ENCODE results near the gene TIMM50.
"Not testable (repeated sequence)": the region's sequence is repeated elsewhere in the genome, so short reads cannot be mapped to it uniquely, and the experiment has no call there.

TIMM50 gene

GRCh38 chr19:39480337-39481228 lies at the start of gene TIMM50:
Gene TIMM50 (plus strand): TSS chr19:39480838. CDS start chr19:39480854, 16 bp downstream.
- in situ Hi-C loops (cut with HindIII; ENCODE audit: low sequenced_read_pairs), result no loop called here

DNA sequence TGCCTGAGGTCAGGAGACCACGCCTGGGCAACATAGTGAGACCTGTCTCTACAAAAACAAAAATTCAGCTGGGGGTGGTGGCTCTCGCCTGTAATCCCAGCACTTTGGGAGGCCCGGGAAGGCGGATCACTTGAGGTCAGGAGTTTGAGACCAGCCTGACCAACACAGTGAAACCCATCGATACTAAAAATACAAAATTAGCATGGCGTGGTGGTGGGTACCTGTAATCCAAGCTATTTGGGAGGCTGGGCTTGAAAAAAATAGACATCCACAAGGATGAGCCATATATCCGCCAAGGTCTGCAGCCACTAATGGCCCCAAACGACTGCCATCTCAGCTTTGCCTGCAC lies 48.0 kb upstream of the TIMM50 start:
- in situ Hi-C loops (cut with HindIII; ENCODE audit: low sequenced_read_pairs), result no loop called here

DNA sequence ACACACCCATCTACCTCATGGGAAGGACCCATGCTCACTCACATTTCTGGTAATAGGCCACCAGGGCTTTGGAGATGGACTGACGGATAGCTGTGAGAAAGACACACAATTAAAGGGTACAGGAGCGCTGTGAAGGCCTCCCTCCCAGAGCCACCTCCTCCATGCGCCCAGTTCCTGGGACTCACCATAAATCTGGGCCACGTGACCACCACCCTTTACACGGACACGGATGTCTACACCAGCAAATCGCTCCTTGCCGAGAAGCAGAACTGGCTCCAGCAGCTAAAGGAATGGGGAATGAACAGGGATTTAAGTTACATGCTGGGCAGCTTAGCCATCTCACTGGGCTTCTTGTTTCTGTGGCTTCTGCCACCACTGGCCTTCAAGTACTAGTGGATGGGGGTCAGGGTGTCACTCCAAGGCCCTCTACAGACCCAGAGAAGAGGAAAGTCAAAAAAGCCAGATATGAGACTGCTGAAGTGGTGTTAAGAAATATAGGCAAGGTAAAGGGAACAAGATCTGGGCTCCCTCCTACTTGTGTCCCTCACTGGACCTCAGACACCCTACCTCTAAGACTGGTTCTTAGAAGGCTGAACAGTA lies 47.1 kb upstream of the TIMM50 start:
- in situ Hi-C loops (cut with HindIII; ENCODE audit: low sequenced_read_pairs), result no loop called here

- in situ Hi-C loops (cut with HindIII; ENCODE audit: low sequenced_read_pairs), result no loop called here
These were observed 46.2 kb upstream of the TIMM50 start for GRCh38 chr19:39434123-39435076.

DNA sequence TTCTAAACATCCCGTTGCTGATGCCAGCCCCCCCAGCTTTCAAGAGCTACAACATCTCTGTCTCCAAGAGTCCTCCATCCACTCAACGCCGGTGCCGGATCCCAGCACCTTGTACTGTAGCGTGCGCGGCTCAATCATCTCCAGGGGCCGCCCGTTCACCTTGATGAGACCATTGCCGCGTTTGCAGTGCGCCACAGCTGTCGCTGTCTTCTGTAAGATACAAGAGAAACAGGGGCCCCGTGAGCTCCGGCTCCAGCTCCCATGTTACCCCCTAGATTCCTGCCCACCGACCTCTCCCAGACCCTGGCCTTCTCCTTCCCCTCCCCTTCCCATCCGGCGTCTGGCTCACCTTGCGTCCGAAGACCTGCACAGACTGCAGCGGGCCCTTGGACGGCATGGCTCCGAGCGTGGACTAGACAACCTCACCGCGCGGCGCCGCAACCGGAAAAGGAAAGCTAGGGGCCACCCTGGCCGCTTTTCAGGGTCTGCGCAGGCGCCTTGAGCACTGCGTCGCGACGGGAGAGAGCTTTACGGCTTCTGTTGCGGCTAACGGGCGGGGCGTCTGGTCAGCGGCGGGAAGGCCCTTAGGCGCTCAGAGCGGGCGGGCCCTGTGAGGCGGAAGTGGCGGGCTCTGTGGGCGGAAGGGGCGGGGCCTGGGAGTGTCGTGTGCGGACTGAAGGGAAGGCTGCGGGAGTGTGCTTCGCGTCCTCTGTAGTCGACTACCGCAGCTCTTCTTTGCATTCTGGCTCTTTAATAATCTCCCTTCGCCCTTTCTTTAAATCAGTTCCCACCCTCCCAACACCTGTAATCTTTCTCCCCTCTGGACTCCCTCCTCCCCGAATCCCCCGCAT lies 44.9 kb upstream of the TIMM50 start, which contains the start of gene RPS16:
Gene RPS16 (minus strand): TSS at position 451 of the 851 bp plus-strand sequence. CDS start 54 bp downstream, at position 397.
- in situ Hi-C loops (cut with HindIII; ENCODE audit: low sequenced_read_pairs), result no loop called here

GRCh38 chr19:39436350-39436716 lies 44.3 kb upstream of the TIMM50 start:
- in situ Hi-C loops (cut with HindIII; ENCODE audit: low sequenced_read_pairs), result no loop called here

DNA sequence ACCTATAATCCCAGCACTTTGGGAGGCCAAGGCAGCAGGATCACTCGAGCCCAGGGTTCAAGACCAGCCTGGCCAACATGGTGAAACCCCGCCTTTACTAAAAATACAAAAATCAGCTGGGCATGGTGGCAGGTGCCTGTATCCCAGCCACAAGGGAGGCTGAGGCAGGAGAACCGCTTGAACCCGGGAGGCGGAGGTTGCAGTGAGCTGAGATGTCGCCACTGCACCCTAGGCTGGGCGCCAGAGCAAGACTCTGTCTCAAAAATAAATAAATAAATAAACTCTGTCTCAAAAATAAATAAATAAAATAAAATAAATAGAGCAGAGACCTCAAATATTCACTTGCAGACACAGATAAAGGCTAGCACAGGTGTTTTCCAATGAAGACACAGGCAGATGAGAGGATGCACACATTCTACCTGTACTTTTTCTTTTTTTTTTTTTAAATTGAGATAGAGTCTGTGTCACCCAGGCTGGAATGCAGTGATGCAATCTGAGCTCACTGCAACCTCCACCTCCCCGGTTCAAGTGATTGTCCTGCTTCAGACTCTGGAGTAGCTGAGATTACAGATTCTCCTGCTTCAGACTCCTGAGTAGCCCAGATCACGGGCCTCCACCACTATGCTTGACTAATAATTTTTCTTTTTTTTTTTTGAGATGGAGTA lies 42.2 kb upstream of the TIMM50 start:
- in situ Hi-C loops (cut with HindIII; ENCODE audit: low sequenced_read_pairs), result no loop called here

- in situ Hi-C loops (cut with HindIII; ENCODE audit: low sequenced_read_pairs), result no loop called here
These were observed 35.9 kb upstream of the TIMM50 start for GRCh38 chr19:39444598-39445195.

DNA sequence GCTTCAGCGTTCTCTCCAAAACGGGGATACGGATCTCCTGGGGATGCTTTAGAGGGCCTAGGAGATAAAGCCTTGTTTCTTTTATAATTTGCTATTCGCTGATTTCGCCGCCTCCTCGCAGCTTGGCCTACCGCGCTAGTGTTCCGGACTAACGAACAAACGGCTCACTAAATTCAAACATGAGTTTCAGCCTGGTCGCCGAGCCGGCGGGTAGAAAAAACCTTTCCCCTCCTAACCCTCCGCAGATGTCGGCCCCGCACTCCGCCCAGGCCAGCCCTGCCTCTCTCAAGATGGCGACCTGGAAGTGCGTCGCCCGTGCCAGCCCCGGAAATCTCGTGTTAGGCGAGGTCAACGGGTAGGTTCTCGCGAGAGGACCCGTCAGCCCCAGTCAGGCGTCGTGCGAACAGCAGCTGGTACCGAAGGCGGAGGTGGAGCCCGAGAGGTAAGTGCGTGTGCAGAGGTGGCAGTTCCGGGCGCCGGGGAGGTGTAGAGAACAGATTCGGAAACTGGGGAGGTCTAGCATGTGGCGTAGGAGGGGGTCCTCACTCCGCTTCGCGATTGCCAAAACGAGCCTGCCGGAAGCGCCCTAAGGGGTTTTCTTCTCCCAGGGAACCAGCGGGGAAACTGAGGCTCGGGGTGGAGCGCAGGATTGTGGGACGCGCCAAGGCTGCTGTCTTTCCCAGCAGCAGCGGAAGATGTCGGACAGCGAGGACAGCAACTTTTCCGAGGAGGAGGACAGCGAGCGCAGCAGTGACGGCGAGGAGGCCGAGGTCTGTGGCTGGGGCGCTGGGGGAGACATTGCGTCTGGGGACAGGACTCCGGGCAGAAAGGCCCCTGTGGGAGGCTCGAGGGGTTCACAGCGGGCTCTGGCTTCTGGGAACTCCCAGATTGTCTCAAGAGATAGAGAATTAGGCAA lies 35.2 kb upstream of the TIMM50 start, which contains the start of gene SUPT5H:
Gene SUPT5H (plus strand): TSS at position 387 of the 916 bp plus-strand sequence. CDS start 309 bp downstream, at position 696.
- in situ Hi-C loops (cut with HindIII; ENCODE audit: low sequenced_read_pairs), result no loop called here

- in situ Hi-C loops (cut with HindIII; ENCODE audit: low sequenced_read_pairs), result no loop called here
These were observed 34.1 kb upstream of the TIMM50 start for GRCh38 chr19:39446365-39447084.

GRCh38 chr19:39448271-39448670 lies 32.4 kb upstream of the TIMM50 start:
- in situ Hi-C loops (cut with HindIII; ENCODE audit: low sequenced_read_pairs), result no loop called here

DNA sequence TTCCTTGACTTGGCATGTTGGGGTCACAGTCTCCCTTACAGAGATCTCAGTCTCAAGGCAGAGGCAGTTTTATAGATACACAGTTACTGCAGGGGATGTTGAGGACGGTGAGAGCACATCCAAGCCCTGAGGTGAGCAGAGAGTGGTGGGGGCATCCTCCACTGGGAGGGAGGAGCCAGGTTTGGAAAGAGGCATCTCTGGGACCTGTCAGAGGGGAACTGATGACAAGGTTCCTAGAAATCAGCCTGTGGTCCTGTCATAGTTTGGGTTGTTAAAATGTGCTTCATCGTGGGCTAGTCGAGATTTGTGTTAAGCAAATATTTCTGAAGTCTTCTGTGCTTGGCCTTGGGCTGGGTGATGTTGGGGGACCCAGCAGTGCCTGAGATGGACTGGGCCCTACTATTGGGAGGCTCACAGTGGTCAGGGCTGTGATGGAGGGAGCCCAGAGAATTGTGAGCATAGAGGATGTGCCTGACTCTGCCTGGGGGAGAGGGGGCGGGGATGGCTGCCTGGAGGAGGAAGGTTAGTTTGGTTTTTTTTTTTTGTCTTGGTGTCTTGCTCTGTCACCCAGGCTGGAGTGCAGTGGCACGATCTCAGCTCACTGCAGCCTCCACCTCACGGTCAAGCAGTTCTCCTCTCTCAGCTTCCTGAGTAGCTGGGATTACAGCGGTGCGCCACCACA lies 31.4 kb upstream of the TIMM50 start:
- in situ Hi-C loops (cut with HindIII; ENCODE audit: low sequenced_read_pairs), result no loop called here

- in situ Hi-C loops (cut with HindIII; ENCODE audit: low sequenced_read_pairs), result not testable (repeated sequence)
These were observed 29.4 kb upstream of the TIMM50 start for GRCh38 chr19:39451257-39451656.

GRCh38 chr19:39463403-39463802 lies 17.2 kb upstream of the TIMM50 start:
- in situ Hi-C loops (cut with HindIII; ENCODE audit: low sequenced_read_pairs), result no loop called here

DNA sequence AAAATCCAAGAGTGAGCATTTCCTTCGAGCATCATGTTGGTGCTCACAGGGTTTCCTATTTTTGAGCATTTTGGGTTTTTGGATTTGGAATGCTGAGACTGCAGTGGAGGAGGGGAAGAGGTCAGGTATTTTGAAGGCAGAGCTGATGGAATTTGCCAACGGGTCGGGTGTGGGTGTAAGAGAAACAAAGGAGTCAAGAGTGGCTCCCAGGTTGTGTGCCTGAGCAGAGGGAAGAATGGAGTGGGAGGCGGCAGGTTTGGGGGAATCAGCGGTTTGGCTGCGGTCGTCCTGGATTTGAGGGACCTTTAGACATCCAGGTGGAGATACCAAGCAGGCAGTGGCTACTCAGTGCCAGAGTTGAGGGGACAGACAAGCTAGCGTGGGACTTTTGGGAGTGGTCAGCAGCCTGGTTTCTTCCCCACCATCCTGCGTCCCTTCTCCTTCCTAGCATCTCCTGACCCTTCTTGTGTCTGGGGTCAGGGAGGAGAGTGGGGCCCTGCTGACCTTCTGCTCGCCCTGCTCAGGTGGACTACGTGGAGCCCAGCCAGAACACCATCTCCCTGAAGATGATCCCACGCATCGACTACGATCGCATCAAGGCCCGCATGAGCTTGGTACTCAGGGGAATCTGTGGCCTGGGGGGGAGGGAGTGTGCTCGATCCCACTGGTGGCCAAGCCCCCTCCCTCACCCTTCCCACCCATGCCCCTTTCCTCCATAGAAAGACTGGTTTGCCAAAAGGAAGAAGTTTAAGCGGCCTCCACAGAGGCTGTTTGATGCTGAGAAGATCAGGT lies 14.5 kb upstream of the TIMM50 start:
- in situ Hi-C loops (cut with HindIII; ENCODE audit: low sequenced_read_pairs), result no loop called here

GRCh38 chr19:39467941-39468340 lies 12.7 kb upstream of the TIMM50 start:
- in situ Hi-C loops (cut with HindIII; ENCODE audit: low sequenced_read_pairs), result no loop called here
